HG02885 (cell line): ENCODE results near the gene DERL2.
A peak's percentile ranks its signal among the peaks of the same experiment; 100 is the strongest.

ENCODE experiments used
- ATAC-seq: cut with Tn5 transposase; IDR thresholded peaks from one replicate; pipeline ENCODE4 v1.9.1; 2021; ENCODE audit warnings: mild to moderate bottlenecking; ENCODE audit not compliant: unreplicated experiment, poor library complexity

DERL2 gene

GRCh38 chr17:5485270-5486205 is at the start of gene DERL2:
TSS of gene DERL2 (minus strand) at chr17:5486178. CDS start at chr17:5486161, 17 bp downstream.
- peak; percentile 18 for ATAC-seq

GRCh38 chr17:5535436-5535835 is 49.5 kb upstream of the DERL2 start:
- no peak for ATAC-seq

- ATAC-seq = no peak
Observed at GRCh38 chr17:5533486-5534315, 47.7 kb upstream of the DERL2 start.

- no peak for ATAC-seq
Observed at GRCh38 chr17:5532581-5532980, 46.6 kb upstream of the DERL2 start.

- ATAC-seq = no peak
Observed at GRCh38 chr17:5531085-5531418, 45.1 kb upstream of the DERL2 start.

GRCh38 chr17:5530265-5531084 is 44.5 kb upstream of the DERL2 start:
- ATAC-seq = no peak

GRCh38 chr17:5527601-5528250 is 41.7 kb upstream of the DERL2 start:
- no peak for ATAC-seq

GRCh38 chr17:5526821-5527598 is 41.0 kb upstream of the DERL2 start:
- ATAC-seq = no peak

- ATAC-seq = no peak
Observed at GRCh38 chr17:5523249-5523648, 37.3 kb upstream of the DERL2 start.

GRCh38 chr17:5522476-5522875 is 36.5 kb upstream of the DERL2 start:
- ATAC-seq = no peak

- ATAC-seq = no peak
Observed at GRCh38 chr17:5516060-5516792, 30.2 kb upstream of the DERL2 start.

- ATAC-seq = no peak
Observed at GRCh38 chr17:5514976-5515375, 29.0 kb upstream of the DERL2 start.

GRCh38 chr17:5513628-5514027 is 27.6 kb upstream of the DERL2 start:
- ATAC-seq = no peak

GRCh38 chr17:5511401-5512225 is 25.6 kb upstream of the DERL2 start:
- no peak for ATAC-seq

GRCh38 chr17:5510771-5511170 is 24.8 kb upstream of the DERL2 start:
- ATAC-seq = no peak

GRCh38 chr17:5509482-5509881 is 23.5 kb upstream of the DERL2 start:
- no peak for ATAC-seq

- no peak for ATAC-seq
Observed at GRCh38 chr17:5508810-5509209, 22.8 kb upstream of the DERL2 start.

- ATAC-seq = no peak
Observed at GRCh38 chr17:5506307-5506706, 20.3 kb upstream of the DERL2 start.
